Measurements from ENCODE around the gene RPL39L.
"Not testable (repeated sequence)": the region's sequence is repeated elsewhere in the genome, so short reads cannot be mapped to it uniquely, and the experiment has no call there.

RPL39L gene

GRCh38 chr3:187139126-187139894 is at the start of gene RPL39L:
Gene RPL39L (minus strand): TSS chr3:187139496. CDS start chr3:187121300, 18,196 bp downstream.
- Mint-ChIP-seq H3K27me3 (no peaks in the 10 kb centered on the region), H3K27ac (peak within 1 kb of the TSS; percentile 99), H3K9me3 (peaks cover 11 to 18% of the 10 kb centered on the region in 2 donors), H3K36me3 (peaks cover 11 to 25% of the 10 kb centered on the region in 2 donors), H3K4me1 (peaks cover 7 to 9% of the 10 kb centered on the region in 2 donors), H3K4me3 (peak within 1 kb of the TSS; percentile 91 to 97)
- peak; percentile 89 for DNase-seq
- ATAC-seq (replicated peaks), result peak; percentile 96 to 98

DNA sequence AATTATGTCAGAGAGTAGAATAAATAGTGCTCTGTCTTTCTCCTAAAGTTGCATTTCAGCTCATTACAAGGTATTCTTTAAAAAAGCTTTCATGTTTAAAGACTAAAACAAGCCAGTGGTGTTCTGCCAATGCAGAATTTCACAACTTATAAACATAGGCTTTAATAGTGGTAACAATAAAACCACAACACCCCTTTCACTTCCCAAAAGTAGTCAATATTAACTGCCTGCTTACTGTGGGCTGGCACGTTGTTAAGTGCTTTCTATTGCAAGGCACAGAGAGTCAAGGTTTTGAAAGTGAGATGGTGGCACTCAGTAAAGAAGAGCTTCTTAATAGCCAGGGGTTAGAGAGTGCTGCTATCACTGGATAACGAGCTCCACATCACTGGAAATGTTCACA is 49.6 kb upstream of the RPL39L start:
- H3K36me3 Mint-ChIP-seq, result no peaks in the 10 kb centered on the region
- peaks cover 68 to 80% of the 10 kb centered on the region in 2 donors for H3K27me3 Mint-ChIP-seq
- DNase-seq, result no peak

DNA sequence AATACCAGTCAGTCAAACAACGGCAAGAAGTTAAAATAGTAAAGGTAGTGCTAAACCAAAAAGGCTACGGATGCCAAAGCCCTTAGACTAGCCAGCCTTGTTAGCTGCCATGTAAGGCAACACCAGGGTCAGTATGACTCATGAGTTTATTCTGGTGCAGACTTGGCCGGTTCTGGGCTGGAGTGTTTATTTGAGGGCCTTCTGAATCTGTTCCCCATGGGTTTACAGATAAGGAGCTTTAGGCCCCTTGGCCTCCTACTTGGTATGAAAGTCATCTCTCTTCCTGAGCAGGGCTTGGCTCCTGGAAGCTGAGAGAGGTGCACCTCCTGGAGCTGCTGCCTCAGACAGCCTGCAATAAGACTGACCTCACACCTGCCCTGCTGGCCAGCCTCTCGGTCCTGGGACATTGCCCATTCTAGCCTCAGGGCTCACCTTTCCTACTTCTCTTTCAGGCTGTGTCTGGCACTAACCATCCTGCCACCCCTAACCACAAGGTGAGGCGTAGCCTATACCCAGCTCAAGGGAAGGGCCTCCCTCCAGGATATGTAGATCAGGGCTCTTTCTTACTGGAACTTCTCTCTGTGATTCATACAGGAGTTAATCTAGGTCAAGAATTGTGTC is 47.6 kb upstream of the RPL39L start:
- Mint-ChIP-seq H3K9me3 (no peaks in the 10 kb centered on the region), H3K4me3 (no peak overlapping the region), H3K27me3 (peaks cover 68 to 73% of the 10 kb centered on the region in 2 donors), H3K36me3 (no peaks in the 10 kb centered on the region), H3K4me1 (peaks cover 8 to 11% of the 10 kb centered on the region in 2 donors), H3K27ac (no peak overlapping the region)
- no peak for DNase-seq
- peak in 1 of 2 donors; percentile 31 for ATAC-seq (replicated peaks)

More for the DNA sequence above, 49.6 kb upstream of the RPL39L start:
- no peaks in the 10 kb centered on the region for H3K9me3 Mint-ChIP-seq
- H3K4me3 Mint-ChIP-seq, result no peak overlapping the region
- ATAC-seq (replicated peaks), result peak; percentile 73 to 74
- no peak overlapping the region for H3K27ac Mint-ChIP-seq
- peaks cover 8 to 11% of the 10 kb centered on the region in 2 donors for H3K4me1 Mint-ChIP-seq

DNA sequence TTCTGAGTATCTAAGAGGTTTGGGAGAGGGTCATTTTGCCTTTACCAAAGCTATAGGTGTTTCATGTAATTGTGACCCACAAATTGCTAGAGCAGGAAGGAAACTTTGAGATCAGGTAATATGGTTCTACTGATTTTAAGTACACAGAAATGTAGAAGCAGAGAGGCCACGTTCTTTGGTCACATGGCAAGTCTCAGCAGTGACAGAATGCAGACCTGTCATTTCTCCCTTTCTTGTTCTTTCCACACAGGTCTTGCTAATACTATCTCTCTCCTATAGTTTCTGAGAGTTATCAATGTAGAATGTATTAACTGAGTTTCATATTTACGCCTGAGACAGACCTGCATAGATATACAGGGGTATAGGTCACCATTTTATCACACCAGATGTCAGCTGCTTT is 47.1 kb upstream of the RPL39L start:
- Mint-ChIP-seq H3K27me3 (peaks cover 70 to 73% of the 10 kb centered on the region in 2 donors), H3K9me3 (no peaks in the 10 kb centered on the region), H3K36me3 (no peaks in the 10 kb centered on the region), H3K4me3 (no peak overlapping the region), H3K4me1 (peaks cover 8 to 11% of the 10 kb centered on the region in 2 donors), H3K27ac (no peak overlapping the region)
- ATAC-seq (replicated peaks), result no peak
- DNase-seq, result no peak

- Mint-ChIP-seq H3K4me3 (no peak overlapping the region), H3K4me1 (peaks cover 8 to 11% of the 10 kb centered on the region in 2 donors), H3K27me3 (peaks cover 67 to 69% of the 10 kb centered on the region in 2 donors), H3K27ac (no peak overlapping the region), H3K9me3 (no peaks in the 10 kb centered on the region), H3K36me3 (no peaks in the 10 kb centered on the region)
- ATAC-seq (replicated peaks), result no peak
- DNase-seq, result no peak
Observed at GRCh38 chr3:187185759-187186158, 46.5 kb upstream of the RPL39L start.

GRCh38 chr3:187183903-187184302 is 44.6 kb upstream of the RPL39L start:
- no peak overlapping the region for H3K4me3 Mint-ChIP-seq
- ATAC-seq (replicated peaks) (no peak), DNase-seq (no peak)
- H3K27me3 Mint-ChIP-seq, result peaks cover 67 to 74% of the 10 kb centered on the region in 2 donors
- no peak overlapping the region for H3K27ac Mint-ChIP-seq
- H3K9me3 Mint-ChIP-seq, result no peaks in the 10 kb centered on the region
- H3K36me3 Mint-ChIP-seq, result no peaks in the 10 kb centered on the region
- peaks cover 3 to 4% of the 10 kb centered on the region in 2 donors for H3K4me1 Mint-ChIP-seq

- no peak overlapping the region for H3K4me3 Mint-ChIP-seq
- no peaks in the 10 kb centered on the region for H3K9me3 Mint-ChIP-seq
- DNase-seq, result no peak
- H3K27ac Mint-ChIP-seq, result no peak overlapping the region
- no peaks in the 10 kb centered on the region for H3K36me3 Mint-ChIP-seq
- peaks cover 69 to 77% of the 10 kb centered on the region in 2 donors for H3K27me3 Mint-ChIP-seq
- peaks cover 0 to 2% of the 10 kb centered on the region in 2 donors for H3K4me1 Mint-ChIP-seq
- ATAC-seq (replicated peaks), result peak; percentile 45 to 67
Observed at GRCh38 chr3:187183210-187183862, 44.0 kb upstream of the RPL39L start.

DNA sequence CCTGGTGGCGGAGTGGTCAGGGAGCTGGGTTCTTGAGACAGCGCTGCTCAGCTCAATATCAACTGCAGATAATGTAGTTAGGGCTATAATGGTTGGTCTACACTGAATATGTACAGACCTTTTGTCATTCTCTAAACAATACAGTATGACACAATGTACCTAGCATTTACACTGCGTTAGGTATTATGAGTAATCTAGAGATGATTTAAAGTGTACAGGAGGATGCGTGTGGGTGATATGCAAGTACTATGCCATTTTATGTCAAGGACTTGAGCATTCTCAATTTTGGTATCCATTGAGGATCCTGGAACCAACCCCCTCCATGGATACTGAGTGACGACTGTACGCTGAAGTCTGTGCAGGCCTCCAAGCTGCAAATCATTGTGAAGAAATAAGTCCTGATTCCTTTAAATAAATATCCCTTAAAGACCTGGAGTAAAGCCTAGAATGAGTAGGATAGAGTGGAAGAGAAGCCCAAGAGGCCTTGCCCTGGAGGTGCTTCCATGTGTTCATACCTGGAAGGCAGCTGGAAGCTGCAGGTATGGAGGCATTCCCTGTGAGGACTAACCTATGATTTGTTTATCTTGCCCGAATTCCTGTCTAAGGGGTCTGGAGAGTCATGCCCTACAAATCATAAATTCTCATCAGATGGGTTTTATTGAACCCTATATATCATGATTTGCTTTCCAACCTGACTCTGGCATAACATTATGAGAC is 42.3 kb upstream of the RPL39L start:
- no peak overlapping the region for H3K4me3 Mint-ChIP-seq
- no peak for DNase-seq
- no peaks in the 10 kb centered on the region for H3K9me3 Mint-ChIP-seq
- peaks cover 65% of the 10 kb centered on the region in 2 donors for H3K27me3 Mint-ChIP-seq
- H3K27ac Mint-ChIP-seq, result no peak overlapping the region
- H3K36me3 Mint-ChIP-seq, result no peaks in the 10 kb centered on the region
- H3K4me1 Mint-ChIP-seq, result no peaks in the 10 kb centered on the region
- ATAC-seq (replicated peaks), result no peak

- Mint-ChIP-seq H3K9me3 (no peaks in the 10 kb centered on the region), H3K4me1 (no peaks in the 10 kb centered on the region), H3K4me3 (no peak overlapping the region), H3K36me3 (no peaks in the 10 kb centered on the region), H3K27ac (no peak overlapping the region), H3K27me3 (peaks cover 26 to 37% of the 10 kb centered on the region in 2 donors)
- ATAC-seq (replicated peaks), result no peak
- no peak for DNase-seq
Observed at GRCh38 chr3:187172929-187173328, 33.6 kb upstream of the RPL39L start.

GRCh38 chr3:187170911-187171310 is 31.6 kb upstream of the RPL39L start:
- peaks cover 20 to 32% of the 10 kb centered on the region in 2 donors for H3K27me3 Mint-ChIP-seq
- not testable (repeated sequence) for H3K4me3 Mint-ChIP-seq; H3K4me1 Mint-ChIP-seq; H3K36me3 Mint-ChIP-seq; H3K9me3 Mint-ChIP-seq; DNase-seq; H3K27ac Mint-ChIP-seq; ATAC-seq (replicated peaks)

- no peak overlapping the region for H3K27ac Mint-ChIP-seq
- peaks cover 8 to 21% of the 10 kb centered on the region in 2 donors for H3K27me3 Mint-ChIP-seq
- H3K36me3 Mint-ChIP-seq, result no peaks in the 10 kb centered on the region
- H3K4me3 Mint-ChIP-seq, result no peak overlapping the region
- no peak for ATAC-seq (replicated peaks)
- DNase-seq, result no peak
- no peaks in the 10 kb centered on the region for H3K9me3 Mint-ChIP-seq
- no peaks in the 10 kb centered on the region for H3K4me1 Mint-ChIP-seq
Observed at GRCh38 chr3:187169231-187169960, 30.1 kb upstream of the RPL39L start.

- DNase-seq (no peak), ATAC-seq (replicated peaks) (no peak)
- Mint-ChIP-seq H3K27me3 (peaks cover 8 to 15% of the 10 kb centered on the region in 2 donors), H3K4me3 (no peak overlapping the region), H3K4me1 (no peaks in the 10 kb centered on the region), H3K9me3 (no peaks in the 10 kb centered on the region), H3K36me3 (no peaks in the 10 kb centered on the region), H3K27ac (no peak overlapping the region)
Observed at GRCh38 chr3:187167777-187168176, 28.5 kb upstream of the RPL39L start.

DNA sequence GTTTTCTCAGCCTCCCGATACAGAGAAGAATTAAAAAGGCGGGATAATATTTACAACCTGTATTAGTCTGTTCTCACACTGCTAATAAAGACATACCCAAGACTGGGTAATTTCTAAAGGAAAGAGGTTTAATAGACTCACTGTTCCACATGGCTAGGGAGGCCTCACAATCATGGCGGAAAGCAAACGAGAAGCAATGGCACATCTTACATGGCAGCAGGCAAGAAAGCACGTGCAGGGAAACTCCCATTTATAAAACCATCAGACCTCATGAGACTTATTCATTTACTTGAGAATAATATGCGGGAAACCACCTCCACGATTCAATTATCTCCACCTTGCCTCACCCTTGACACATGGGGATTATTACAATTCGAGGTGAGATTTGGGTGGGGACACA is 27.5 kb upstream of the RPL39L start:
- Mint-ChIP-seq H3K9me3 (no peaks in the 10 kb centered on the region), H3K4me1 (no peaks in the 10 kb centered on the region), H3K27me3 (peaks cover 7 to 12% of the 10 kb centered on the region in 2 donors), H3K36me3 (no peaks in the 10 kb centered on the region), H3K4me3 (no peak overlapping the region), H3K27ac (no peak overlapping the region)
- no peak for DNase-seq
- no peak for ATAC-seq (replicated peaks)

Measured in stimulated activated naive B cell treated with anti-CD40 and anti-IgM and Interleukin-4, amounts not matched to agents 10 μg/mL and 1 μg/mL and 100 μg/mL, for 72 hours (primary cell).